Immature natural killer cell (primary cell): ENCODE data around the gene CYP4B1. TPM values are rescaled to one million over a fixed set of nuclear protein-coding genes. Genes with fewer than 3 reads are reported as not detected.
"Not testable (repeated sequence)": the region's sequence is repeated elsewhere in the genome, so short reads cannot be mapped to it uniquely, and the experiment has no call there.

Experiments used
- DNase-seq, 3 donors: peaks; one replicate each; pipeline ENCODE4 v3.0.0; 2022; ENCODE audit warnings: mixed read lengths in 1 of 3
- H3K27ac Mint-ChIP-seq, 6 donors: one replicate each; pipeline ENCODE4 v1.8.0; 2020; ENCODE audit warnings: mixed read lengths in 6 of 6, mild to moderate bottlenecking in 5 of 6, inconsistent platforms in 4 of 6, moderate library complexity in 3 of 6
- H3K27me3 Mint-ChIP-seq, 3 donors: one replicate each; pipeline ENCODE4 v1.8.0; 2020 to 2021; ENCODE audit warnings: low read depth in 3 of 3, mild to moderate bottlenecking in 3 of 3, mixed read lengths in 3 of 3, moderate library complexity in 3 of 3, inconsistent platforms in 1 of 3
- H3K36me3 Mint-ChIP-seq, 3 donors: one replicate each; pipeline ENCODE4 v1.8.0; 2020; ENCODE audit warnings: mixed read lengths in 3 of 3, inconsistent platforms in 2 of 3, mild to moderate bottlenecking in 2 of 3
- H3K4me1 Mint-ChIP-seq, 2 donors: one replicate each; pipeline ENCODE4 v1.8.0; 2020; ENCODE audit warnings: inconsistent platforms in 2 of 2, mild to moderate bottlenecking in 2 of 2, mixed read lengths in 2 of 2, moderate library complexity in 1 of 2
- H3K4me3 Mint-ChIP-seq, 5 donors: one replicate each; pipeline ENCODE4 v1.8.0; 2020; ENCODE audit warnings: mild to moderate bottlenecking in 5 of 5, mixed read lengths in 5 of 5, inconsistent platforms in 3 of 5, moderate library complexity in 3 of 5
- H3K9me3 Mint-ChIP-seq, 6 donors: one replicate each; pipeline ENCODE4 v1.8.0; 2020; ENCODE audit warnings: mild to moderate bottlenecking in 6 of 6, mixed read lengths in 6 of 6, inconsistent platforms in 4 of 6, moderate library complexity in 3 of 6
- polyA plus RNA-seq, 3 donors: library from polyadenylated mRNA; unstranded; fragments of 300-500 nt; fragmentation: Illumina TruSeq; gene quantifications; one replicate each; pipeline ENCODE4 v1.2.3, GENCODE V29; 2021

Gene CYP4B1
- polyA plus RNA-seq, 3 donors from 2014 or later, result not detected

DNA sequence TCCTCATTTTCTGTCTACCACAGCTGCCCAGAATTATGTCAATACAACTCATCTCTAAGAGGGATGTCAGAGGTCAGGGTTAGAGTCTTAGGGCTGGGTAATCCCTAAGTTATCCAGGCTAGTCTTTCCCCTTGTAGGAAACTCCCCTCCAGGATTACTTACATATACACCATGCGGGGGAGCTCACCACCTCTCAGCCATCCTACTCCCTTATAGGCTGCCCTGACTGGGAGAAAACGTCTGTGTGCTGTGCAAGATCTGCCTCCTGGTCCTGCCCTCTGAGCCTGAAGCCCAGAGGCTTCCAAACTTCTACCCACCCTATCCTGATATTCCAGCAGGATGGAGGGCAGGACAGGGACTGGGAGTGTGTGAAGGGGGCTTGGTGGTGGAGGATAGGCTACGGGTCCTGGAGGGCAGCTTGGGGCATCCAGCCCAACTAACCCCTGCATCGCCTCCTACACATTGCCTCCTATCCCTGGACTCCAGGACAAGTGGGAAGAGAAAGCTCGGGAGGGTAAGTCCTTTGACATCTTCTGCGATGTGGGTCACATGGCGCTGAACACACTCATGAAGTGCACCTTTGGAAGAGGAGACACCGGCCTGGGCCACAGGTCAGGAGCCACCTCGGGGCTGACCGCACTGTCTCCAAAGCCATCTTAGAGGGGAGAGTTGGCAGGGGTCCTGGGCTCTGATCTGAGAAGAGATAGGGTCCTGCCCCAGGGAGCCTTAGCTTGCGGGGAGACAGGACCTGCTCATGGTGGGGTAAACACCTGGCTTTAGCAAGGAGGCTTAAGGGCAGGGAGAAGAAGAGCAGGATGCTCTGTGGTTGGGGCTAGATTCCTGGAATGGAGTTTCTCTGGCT, 14.4 kb downstream of the CYP4B1 start:
- Mint-ChIP-seq H3K9me3 (no peaks in the 10 kb centered on the region), H3K27ac (no peak overlapping the region)

DNA sequence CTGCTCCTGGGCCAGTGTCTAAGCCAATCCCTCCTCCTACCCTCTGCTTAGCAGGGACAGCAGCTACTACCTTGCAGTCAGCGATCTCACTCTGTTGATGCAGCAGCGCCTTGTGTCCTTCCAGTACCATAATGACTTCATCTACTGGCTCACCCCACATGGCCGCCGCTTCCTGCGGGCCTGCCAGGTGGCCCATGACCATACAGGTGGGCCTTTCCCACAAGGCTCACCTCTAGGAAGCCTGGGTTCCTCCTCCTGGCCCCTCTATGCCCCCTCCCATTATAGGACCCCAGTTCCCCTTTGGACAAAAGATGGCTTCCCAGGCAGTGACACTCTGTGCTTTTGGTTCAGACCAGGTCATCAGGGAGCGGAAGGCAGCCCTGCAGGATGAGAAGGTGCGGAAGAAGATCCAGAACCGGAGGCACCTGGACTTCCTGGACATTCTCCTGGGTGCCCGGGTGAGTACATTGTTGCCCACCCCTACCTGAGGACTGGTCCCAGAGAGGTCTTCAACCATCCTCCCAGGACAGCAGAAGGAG, 15.1 kb downstream of the CYP4B1 start:
- Mint-ChIP-seq H3K27me3 (peaks cover 0 to 2% (median 0%) of the 10 kb centered on the region in 3 donors), H3K4me3 (no peak overlapping the region), H3K27ac (no peak overlapping the region), H3K36me3 (no peaks in the 10 kb centered on the region), H3K4me1 (no peaks in the 10 kb centered on the region), H3K9me3 (no peaks in the 10 kb centered on the region)
- DNase-seq, result no peak

More for the DNA sequence above, 14.4 kb downstream of the CYP4B1 start:
- H3K27me3 Mint-ChIP-seq, result peaks cover 0 to 2% (median 0%) of the 10 kb centered on the region in 3 donors
- H3K4me3 Mint-ChIP-seq, result no peak overlapping the region
- no peaks in the 10 kb centered on the region for H3K4me1 Mint-ChIP-seq
- DNase-seq, result no peak
- no peaks in the 10 kb centered on the region for H3K36me3 Mint-ChIP-seq

DNA sequence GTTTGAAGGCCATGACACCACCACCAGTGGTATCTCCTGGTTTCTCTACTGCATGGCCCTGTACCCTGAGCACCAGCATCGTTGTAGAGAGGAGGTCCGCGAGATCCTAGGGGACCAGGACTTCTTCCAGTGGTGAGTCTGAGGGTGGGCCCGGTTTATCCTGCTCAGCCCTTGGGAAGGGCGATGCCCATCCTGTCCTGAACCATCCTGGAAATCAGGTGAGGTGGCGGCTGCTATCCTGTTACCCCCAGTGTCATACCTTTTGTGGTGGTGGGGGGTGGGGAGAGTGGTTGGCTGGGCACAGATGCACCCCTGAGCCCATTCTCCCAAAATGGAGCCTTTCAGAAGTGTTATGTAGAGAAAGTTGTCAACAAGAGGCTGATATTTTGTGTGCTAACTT, 16.3 kb downstream of the CYP4B1 start:
- H3K4me3 Mint-ChIP-seq, result no peak overlapping the region
- H3K4me1 Mint-ChIP-seq, result peaks cover 3 to 9% of the 10 kb centered on the region in 2 donors
- H3K27me3 Mint-ChIP-seq, result peaks cover 0 to 2% (median 0%) of the 10 kb centered on the region in 3 donors
- H3K9me3 Mint-ChIP-seq, result no peaks in the 10 kb centered on the region
- H3K27ac Mint-ChIP-seq, result no peak overlapping the region
- DNase-seq, result no peak
- no peaks in the 10 kb centered on the region for H3K36me3 Mint-ChIP-seq

DNA sequence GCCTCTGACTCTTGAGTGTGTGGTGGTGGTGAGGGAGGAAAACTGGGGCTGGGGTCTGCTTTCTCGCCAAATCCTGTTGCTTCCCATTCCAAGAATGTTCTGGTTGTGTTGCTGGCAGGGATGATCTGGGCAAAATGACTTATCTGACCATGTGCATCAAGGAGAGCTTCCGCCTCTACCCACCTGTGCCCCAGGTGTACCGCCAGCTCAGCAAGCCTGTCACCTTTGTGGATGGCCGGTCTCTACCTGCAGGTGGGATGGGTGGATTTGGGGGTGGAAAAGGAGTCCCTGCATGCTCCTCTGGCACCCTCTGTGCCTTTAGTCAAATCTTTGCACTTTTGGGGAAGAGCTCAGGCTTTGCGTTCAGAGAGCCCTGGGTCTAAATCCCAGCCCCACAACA, 18.1 kb downstream of the CYP4B1 start:
- H3K27me3 Mint-ChIP-seq, result peaks cover 0 to 4% (median 0%) of the 10 kb centered on the region in 3 donors
- H3K27ac Mint-ChIP-seq, result no peak overlapping the region
- H3K9me3 Mint-ChIP-seq, result no peaks in the 10 kb centered on the region
- no peak for DNase-seq
- H3K36me3 Mint-ChIP-seq, result no peaks in the 10 kb centered on the region
- H3K4me1 Mint-ChIP-seq, result peaks cover 11 to 18% of the 10 kb centered on the region in 2 donors
- H3K4me3 Mint-ChIP-seq, result no peak overlapping the region

DNA sequence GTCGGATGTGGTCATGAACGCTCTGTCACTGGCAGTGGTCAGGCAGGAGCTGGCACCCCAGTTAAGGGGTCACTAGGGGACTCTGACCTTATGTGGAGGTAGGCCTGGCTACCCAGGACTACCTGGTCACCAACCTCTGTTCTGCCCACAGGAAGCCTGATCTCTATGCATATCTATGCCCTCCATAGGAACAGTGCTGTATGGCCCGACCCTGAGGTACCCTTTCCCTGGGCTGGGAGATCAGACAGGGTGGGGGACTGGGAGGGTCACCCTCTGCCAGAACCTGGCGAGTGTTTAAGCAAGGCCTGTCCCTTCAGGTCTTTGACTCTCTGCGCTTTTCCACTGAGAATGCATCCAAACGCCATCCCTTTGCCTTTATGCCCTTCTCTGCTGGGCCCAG, 19.0 kb downstream of the CYP4B1 start:
- no peaks in the 10 kb centered on the region for H3K36me3 Mint-ChIP-seq
- DNase-seq, result no peak
- H3K4me1 Mint-ChIP-seq, result peaks cover 11 to 18% of the 10 kb centered on the region in 2 donors
- no peaks in the 10 kb centered on the region for H3K9me3 Mint-ChIP-seq
- H3K4me3 Mint-ChIP-seq, result no peak overlapping the region
- no peak overlapping the region for H3K27ac Mint-ChIP-seq
- H3K27me3 Mint-ChIP-seq, result peaks cover 0 to 7% (median 2%) of the 10 kb centered on the region in 3 donors

DNA sequence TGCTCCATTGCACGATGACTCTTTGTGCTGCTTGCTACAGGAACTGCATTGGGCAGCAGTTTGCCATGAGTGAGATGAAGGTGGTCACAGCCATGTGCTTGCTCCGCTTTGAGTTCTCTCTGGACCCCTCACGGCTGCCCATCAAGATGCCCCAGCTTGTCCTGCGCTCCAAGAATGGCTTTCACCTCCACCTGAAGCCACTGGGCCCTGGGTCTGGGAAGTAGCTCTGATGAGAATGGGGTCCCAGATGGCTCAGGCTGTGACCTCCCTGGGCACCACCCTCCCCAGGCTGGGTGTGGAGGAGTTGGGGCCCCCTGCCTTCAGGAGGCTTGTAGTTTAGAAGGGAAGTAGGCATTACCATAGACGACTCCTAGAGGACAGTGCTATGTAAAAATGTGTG, 19.7 kb downstream of the CYP4B1 start:
- peaks cover 11 to 18% of the 10 kb centered on the region in 2 donors for H3K4me1 Mint-ChIP-seq
- H3K4me3 Mint-ChIP-seq, result no peak overlapping the region
- H3K27me3 Mint-ChIP-seq, result peaks cover 0 to 5% (median 2%) of the 10 kb centered on the region in 3 donors
- H3K27ac Mint-ChIP-seq, result no peak overlapping the region
- DNase-seq, result no peak
- H3K9me3 Mint-ChIP-seq, result no peaks in the 10 kb centered on the region
- no peaks in the 10 kb centered on the region for H3K36me3 Mint-ChIP-seq

DNA sequence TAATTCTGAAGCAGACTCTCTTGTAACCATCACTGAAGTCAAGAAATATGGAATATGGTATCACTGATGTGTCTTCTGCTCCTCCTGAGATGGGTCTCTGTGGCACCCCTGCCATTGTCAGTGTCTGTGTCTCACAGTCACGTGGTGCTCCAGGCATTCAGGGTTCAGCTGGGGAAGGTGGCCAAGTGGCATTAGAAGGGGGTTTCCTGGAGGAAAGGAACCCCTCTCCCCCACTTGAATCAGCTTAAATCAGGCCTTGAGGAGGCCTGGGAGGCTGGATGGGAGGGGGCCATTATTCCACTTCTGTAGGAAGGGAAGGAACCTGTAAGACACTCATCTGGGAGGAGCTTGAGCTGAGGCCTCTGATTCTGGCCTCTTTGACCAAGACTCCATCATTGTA, 20.5 kb downstream of the CYP4B1 start:
- no peak for DNase-seq
- no peaks in the 10 kb centered on the region for H3K36me3 Mint-ChIP-seq
- no peak overlapping the region for H3K4me3 Mint-ChIP-seq
- peaks cover 11 to 18% of the 10 kb centered on the region in 2 donors for H3K4me1 Mint-ChIP-seq
- no peaks in the 10 kb centered on the region for H3K9me3 Mint-ChIP-seq
- peaks cover 0 to 5% (median 2%) of the 10 kb centered on the region in 3 donors for H3K27me3 Mint-ChIP-seq
- no peak overlapping the region for H3K27ac Mint-ChIP-seq

DNA sequence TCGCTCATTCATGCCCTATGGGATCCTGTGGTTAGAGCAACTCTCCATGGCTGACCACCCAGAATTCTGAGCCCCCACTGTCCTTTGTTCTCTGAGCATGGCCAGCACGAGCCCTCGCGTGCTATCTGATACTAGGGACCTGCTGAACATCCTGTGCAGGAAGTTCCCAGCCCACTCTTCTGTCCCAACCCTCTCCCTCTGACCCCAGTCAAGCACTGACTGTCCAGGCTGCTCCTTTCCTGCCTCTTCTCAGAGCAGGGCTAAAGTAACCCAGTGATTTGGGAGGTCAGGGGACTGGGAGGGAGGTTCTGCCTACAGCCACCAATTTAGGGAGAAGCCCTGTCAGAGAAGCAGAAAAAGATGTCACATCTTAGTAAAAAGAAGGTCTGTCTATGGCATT, 21.2 kb downstream of the CYP4B1 start:
- Mint-ChIP-seq H3K36me3 (no peaks in the 10 kb centered on the region), H3K27me3 (peaks cover 0 to 5% (median 5%) of the 10 kb centered on the region in 3 donors), H3K4me3 (no peak overlapping the region), H3K4me1 (peaks cover 11 to 18% of the 10 kb centered on the region in 2 donors), H3K27ac (no peak overlapping the region), H3K9me3 (no peaks in the 10 kb centered on the region)
- DNase-seq, result no peak

DNA sequence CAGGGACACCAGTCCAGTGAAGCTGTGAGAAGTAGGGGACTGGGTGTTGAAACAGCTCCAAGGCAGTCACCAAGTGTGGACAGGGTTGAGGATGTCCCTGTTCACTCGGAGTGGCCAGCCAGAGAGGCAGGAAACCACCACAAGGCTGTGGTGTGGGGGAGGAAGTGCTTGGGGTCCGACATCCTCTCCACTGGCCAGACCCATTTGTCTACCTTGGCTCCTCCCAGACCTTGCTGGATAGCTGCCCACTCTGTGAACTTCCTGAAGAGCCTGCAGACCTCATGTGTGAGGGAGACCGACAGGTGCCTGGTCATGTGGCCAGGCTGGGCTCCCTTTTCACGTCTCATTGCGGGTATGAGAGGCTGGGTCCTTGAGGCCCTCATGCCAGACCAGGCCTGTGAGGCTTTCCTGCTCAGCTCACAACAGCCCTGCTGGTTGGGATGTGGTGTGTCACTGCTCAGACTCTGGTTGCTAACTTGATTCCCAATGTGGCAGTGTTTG, 21.8 kb downstream of the CYP4B1 start:
- Mint-ChIP-seq H3K36me3 (no peaks in the 10 kb centered on the region), H3K27me3 (peaks cover 0 to 5% (median 5%) of the 10 kb centered on the region in 3 donors), H3K4me1 (peaks cover 11 to 18% of the 10 kb centered on the region in 2 donors), H3K27ac (no peak overlapping the region), H3K4me3 (no peak overlapping the region), H3K9me3 (no peaks in the 10 kb centered on the region)
- peak; percentile 6 to 27 (median 19) for DNase-seq

DNA sequence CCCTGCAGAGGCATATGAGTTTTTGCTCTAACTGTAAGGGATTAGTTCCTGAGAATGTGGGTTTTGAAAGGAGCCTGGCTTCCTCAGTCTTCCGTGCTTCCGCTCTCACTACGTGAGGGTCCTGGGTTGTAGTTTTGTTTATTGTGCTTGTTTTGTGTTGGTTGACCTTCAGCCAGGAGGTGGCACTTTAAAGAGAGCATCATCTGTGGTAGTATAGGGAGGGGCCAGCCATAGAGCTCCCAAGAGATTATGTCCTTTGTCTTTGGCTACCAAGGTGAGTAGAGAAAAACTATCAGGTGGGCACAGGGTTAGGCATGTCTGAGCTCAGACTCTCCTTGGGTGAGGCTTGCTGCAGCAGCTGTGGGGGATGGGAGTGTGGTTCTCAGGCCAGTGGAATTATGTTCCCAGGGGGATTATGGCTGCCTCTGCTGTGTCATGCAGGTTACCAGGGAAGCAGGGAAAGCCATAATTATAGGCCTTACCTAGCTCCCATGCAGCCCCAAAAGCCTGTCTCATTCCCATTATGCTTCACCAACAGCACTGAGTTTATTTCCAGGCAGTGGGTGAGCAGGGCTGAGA, 23.5 kb downstream of the CYP4B1 start:
- Mint-ChIP-seq H3K27ac (no peak overlapping the region), H3K9me3 (no peaks in the 10 kb centered on the region)
- DNase-seq, result no peak

DNA sequence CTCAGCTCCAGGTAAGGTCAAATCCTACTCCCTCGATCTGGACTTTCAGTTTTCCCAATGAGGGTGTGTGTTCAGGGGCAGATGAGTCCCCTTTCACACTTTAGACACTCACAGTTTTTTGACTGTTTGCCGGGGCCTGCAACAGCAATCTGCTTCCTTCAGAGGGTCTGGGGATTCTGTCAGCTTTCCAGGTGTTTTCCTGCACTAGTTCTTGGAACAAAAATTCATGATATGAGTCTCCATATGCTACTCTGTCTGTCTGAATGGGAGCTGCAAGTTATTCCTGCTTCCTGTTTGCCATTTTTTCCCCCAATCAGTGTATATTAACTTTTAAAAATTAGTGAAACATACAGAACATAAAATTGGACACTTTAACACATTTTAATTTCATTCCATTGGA, 24.3 kb downstream of the CYP4B1 start:
- H3K9me3 Mint-ChIP-seq, result no peaks in the 10 kb centered on the region
- peaks cover 4 to 10% (median 5%) of the 10 kb centered on the region in 3 donors for H3K27me3 Mint-ChIP-seq
- no peak for DNase-seq
- H3K4me3 Mint-ChIP-seq, result no peak overlapping the region
- H3K27ac Mint-ChIP-seq, result no peak overlapping the region
- no peaks in the 10 kb centered on the region for H3K36me3 Mint-ChIP-seq
- H3K4me1 Mint-ChIP-seq, result peaks cover 11 to 18% of the 10 kb centered on the region in 2 donors

More for the DNA sequence above, 23.5 kb downstream of the CYP4B1 start:
- Mint-ChIP-seq H3K36me3 (no peaks in the 10 kb centered on the region), H3K4me3 (no peak overlapping the region), H3K27me3 (peaks cover 4 to 5% (median 5%) of the 10 kb centered on the region in 3 donors), H3K4me1 (peaks cover 11 to 18% of the 10 kb centered on the region in 2 donors)

DNA sequence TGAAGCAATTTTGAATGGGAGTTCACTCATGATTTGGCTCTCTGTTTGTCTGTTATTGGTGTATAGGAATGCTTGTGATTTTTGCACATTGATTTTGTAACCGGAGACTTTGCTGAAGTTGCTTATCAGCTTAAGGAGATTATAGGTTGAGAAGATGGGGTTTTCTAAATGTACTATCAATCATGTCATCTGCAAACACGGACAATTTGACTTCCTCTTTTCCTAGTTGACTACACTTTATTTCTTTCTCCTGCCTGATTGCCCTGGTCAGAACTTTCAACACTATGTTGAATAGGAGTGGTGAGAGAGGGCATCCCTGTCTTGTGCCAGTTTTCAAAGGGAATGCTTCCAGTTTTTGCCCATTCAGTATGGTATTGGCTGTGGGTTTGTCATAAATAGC, 28.0 kb downstream of the CYP4B1 start:
- not testable (repeated sequence) for H3K4me1 Mint-ChIP-seq, DNase-seq, H3K4me3 Mint-ChIP-seq, H3K27ac Mint-ChIP-seq, H3K9me3 Mint-ChIP-seq, H3K36me3 Mint-ChIP-seq
- H3K27me3 Mint-ChIP-seq, result peaks cover 4 to 10% (median 9%) of the 10 kb centered on the region in 3 donors

DNA sequence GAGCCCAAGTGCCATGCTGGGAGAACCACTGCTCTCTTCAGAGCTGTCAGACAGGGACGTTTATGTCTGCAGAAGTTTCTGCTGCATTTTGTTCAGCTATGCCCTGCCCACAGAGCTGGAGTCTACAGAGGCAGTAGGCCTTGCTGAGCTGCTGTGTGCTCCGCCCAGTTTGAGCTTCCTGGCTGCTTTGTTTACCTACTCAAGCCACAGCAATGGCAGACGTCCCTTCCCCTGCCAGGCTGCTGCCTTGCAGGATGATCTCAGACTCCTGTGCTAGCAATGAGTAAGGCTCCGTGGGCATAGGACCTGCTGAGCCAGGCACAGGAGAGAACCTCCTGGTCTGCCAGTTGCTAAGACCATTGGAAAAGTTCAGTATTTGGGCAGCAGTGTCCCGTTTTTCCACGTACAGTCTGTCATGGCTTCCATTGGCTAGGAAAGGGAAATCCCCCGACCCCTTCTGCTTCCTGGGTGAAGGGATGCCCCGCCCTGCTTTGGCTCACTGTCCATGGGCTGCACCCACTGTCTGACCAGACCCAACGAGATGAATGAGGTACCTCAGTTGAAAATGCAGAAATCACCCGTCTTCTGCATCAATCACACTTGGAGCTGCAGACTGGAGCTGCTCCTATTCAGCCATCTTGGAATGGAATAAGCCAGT, 31.9 kb downstream of the CYP4B1 start:
- DNase-seq, result no peak
- H3K27me3 Mint-ChIP-seq, result peaks cover 4 to 11% (median 5%) of the 10 kb centered on the region in 3 donors
- no peak overlapping the region for H3K27ac Mint-ChIP-seq
- H3K4me1 Mint-ChIP-seq, result no peaks in the 10 kb centered on the region
- no peaks in the 10 kb centered on the region for H3K36me3 Mint-ChIP-seq
- no peak overlapping the region for H3K4me3 Mint-ChIP-seq
- peaks cover 0 to 2% (median 0%) of the 10 kb centered on the region in 6 donors for H3K9me3 Mint-ChIP-seq

DNA sequence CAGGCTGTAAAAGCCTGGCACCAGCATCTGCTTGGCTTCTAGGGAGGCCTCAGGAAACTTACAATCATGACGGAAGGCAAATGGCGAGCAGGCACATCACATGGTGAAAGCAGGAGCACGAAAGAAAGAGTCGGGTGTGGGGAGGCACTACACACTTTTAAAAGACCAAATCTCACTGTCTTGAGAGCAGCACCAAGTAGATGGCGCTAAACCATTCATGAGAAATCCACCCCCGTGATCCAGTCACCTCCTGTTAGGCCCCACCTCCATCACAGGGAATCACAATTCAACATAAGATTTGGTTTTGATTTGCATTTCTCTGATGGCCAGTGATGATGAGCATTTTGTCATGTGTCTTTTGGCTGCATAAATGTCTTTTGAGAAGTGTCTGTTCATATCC, 36.6 kb downstream of the CYP4B1 start:
- not testable (repeated sequence) for H3K4me1 Mint-ChIP-seq, H3K27me3 Mint-ChIP-seq, H3K4me3 Mint-ChIP-seq, H3K9me3 Mint-ChIP-seq, H3K36me3 Mint-ChIP-seq, H3K27ac Mint-ChIP-seq, DNase-seq
